ENCODE results near the gene SMIM41. TPM values are rescaled to one million over a fixed set of nuclear protein-coding genes. Genes with fewer than 3 reads are reported as not detected.

Gene SMIM41
- total RNA-seq, 1 donor from 2014 or later = 0.26 TPM

- Histone ChIP-seq H3K4me3 (ENCODE audit: low read depth, low read length) (no peak overlapping the region), H3K36me3 (ENCODE audit: control insufficient read depth, insufficient read depth, low read length) (no peaks in the 10 kb centered on the region), H3K27me3 (ENCODE audit: control insufficient read depth, insufficient read depth, low read length) (no peaks in the 10 kb centered on the region)
- TF ChIP-seq, protein P1, sequence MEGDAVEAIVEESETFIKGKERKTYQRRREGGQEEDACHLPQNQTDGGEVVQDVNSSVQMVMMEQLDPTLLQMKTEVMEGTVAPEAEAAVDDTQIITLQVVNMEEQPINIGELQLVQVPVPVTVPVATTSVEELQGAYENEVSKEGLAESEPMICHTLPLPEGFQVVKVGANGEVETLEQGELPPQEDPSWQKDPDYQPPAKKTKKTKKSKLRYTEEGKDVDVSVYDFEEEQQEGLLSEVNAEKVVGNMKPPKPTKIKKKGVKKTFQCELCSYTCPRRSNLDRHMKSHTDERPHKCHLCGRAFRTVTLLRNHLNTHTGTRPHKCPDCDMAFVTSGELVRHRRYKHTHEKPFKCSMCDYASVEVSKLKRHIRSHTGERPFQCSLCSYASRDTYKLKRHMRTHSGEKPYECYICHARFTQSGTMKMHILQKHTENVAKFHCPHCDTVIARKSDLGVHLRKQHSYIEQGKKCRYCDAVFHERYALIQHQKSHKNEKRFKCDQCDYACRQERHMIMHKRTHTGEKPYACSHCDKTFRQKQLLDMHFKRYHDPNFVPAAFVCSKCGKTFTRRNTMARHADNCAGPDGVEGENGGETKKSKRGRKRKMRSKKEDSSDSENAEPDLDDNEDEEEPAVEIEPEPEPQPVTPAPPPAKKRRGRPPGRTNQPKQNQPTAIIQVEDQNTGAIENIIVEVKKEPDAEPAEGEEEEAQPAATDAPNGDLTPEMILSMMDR (IDR thresholded peaks at IDR 0.05; ENCODE audit: insufficient read depth, low read length, severe bottlenecking) = no peak
- FAIRE-seq (no peak), DNase-seq (ENCODE audit: low read depth) (no peak)
These were observed 62.9 kb downstream of the SMIM41 start for GRCh38 chr12:52142431-52142830.

DNA sequence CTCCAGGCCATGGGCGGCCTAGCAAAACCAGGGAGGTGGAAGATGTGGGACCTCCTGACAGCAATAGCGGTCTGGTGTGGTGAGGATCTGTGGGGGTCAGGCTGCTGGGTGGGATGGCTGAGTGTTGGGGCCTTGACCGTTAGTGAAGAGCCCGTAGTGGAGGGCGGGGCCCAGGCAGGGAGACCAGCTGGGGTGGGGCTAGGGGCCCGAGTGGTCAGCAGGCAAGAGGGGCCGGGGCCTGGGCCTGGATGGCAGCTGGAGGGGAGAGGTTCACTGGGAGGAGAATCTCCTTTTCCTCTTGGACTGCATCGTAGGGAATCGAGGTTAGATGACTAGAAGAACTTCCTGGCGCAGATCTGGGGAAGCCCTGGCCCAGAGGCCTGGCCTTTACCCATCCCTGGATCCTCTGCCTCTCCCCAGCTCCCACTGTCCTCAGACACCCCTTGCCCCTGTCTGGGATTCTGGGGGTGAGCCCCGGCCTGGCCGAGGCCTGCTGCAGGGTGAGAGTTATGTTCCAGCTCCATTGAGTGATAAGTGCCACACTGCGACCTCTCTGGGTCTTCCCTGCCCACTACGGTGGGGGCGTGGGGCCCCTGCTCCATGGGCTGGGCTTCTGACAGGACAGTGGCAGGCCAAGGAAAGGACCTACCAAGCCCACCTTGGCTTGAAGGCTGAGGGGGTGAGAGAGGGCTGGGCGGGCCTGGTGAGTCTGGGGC is 65.2 kb downstream of the SMIM41 start:
- Histone ChIP-seq H3K36me3 (ENCODE audit: control insufficient read depth, insufficient read depth, low read length) (no peaks in the 10 kb centered on the region), H3K27me3 (ENCODE audit: control insufficient read depth, insufficient read depth, low read length) (no peaks in the 10 kb centered on the region), H3K4me3 (ENCODE audit: low read depth, low read length) (no peak overlapping the region)
- FAIRE-seq (no peak), DNase-seq (ENCODE audit: low read depth) (no peak)
- TF ChIP-seq, protein P1 (IDR thresholded peaks at IDR 0.05; ENCODE audit: insufficient read depth, low read length, severe bottlenecking) = no peak

DNA sequence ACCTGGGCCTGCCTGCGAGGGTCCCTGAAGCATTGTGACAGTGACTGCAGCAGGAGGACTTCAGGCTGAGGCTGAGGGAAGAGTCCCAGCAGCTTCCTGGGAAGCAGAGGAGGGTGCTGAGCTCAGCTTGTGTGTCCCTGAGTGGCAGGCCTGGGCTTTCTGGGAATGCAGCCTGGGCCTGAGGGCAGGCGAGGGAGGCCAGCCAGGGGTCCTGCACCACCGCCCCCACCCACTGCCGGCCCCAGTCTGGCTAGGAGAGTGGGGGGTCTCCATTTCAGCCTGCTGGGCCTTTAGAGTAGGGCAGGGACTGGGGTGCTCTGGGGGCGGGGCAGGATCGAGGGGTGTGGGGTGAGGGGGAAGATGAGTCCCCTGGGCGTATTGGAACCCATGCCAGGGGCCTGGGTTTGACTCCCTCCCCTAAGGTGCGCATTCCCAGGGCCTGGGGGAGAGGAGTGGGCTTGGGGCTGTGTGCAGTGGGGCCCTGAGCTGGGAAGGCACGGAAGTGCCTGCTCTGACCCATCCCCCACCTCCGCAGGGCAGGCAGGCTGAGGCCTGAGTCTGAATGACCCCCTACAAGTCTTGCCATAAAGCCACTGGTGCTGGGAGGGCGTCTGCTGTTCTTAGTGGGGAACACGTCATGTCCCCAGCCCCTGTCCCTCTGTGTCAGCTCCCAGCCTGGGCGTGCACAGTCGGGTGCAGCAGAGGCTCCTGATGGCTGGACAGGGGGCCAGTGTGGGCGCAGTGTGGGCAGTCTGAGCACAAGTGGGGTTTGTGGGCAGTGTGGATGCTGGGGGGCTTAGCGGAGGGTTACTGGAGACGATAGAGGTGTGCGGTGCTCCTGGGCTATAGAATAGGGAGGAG is 66.0 kb downstream of the SMIM41 start:
- no peak for FAIRE-seq
- Histone ChIP-seq H3K36me3 (ENCODE audit: control insufficient read depth, insufficient read depth, low read length) (no peaks in the 10 kb centered on the region), H3K4me3 (ENCODE audit: low read depth, low read length) (no peak overlapping the region), H3K27me3 (ENCODE audit: control insufficient read depth, insufficient read depth, low read length) (no peaks in the 10 kb centered on the region)
- TF ChIP-seq, protein P1 (IDR thresholded peaks at IDR 0.05; ENCODE audit: insufficient read depth, low read length, severe bottlenecking) = no peak
- peak; percentile 65 for DNase-seq (ENCODE audit: low read depth)

- Histone ChIP-seq H3K27me3 (ENCODE audit: control insufficient read depth, insufficient read depth, low read length) (no peaks in the 10 kb centered on the region), H3K36me3 (ENCODE audit: control insufficient read depth, insufficient read depth, low read length) (no peaks in the 10 kb centered on the region), H3K4me3 (ENCODE audit: low read depth, low read length) (peak overlapping the region; percentile 1)
- peak; percentile 58 for FAIRE-seq
- no peak for DNase-seq (ENCODE audit: low read depth)
- TF ChIP-seq, protein P1 (IDR thresholded peaks at IDR 0.05; ENCODE audit: insufficient read depth, low read length, severe bottlenecking) = no peak
These were observed 66.8 kb downstream of the SMIM41 start for GRCh38 chr12:52146089-52146821.

GRCh38 chr12:52146822-52147366 is 67.4 kb downstream of the SMIM41 start:
- peak overlapping the region; percentile 1 for H3K4me3 ChIP-seq (ENCODE audit: low read depth, low read length)

More at GRCh38 chr12:52146822-52147366, 67.4 kb downstream of the SMIM41 start:
- Histone ChIP-seq H3K36me3 (ENCODE audit: control insufficient read depth, insufficient read depth, low read length) (no peaks in the 10 kb centered on the region), H3K27me3 (ENCODE audit: control insufficient read depth, insufficient read depth, low read length) (no peaks in the 10 kb centered on the region)
- FAIRE-seq = no peak
- DNase-seq (ENCODE audit: low read depth) = no peak
- TF ChIP-seq, protein P1 (IDR thresholded peaks at IDR 0.05; ENCODE audit: insufficient read depth, low read length, severe bottlenecking) = no peak
